NCI-H2227 treated with DMSO at 0.1 percent for 48 hours (cell line): ENCODE measurements around the gene CEMP1.

Source experiments
- DNase-seq: peaks from one replicate; lab custom pipeline; 2025; lab: John Stamatoyannopoulos, UW

Gene CEMP1

GRCh38 chr16:2483939-2484897 lies 47.0 kb downstream of the CEMP1 start:
- no peak for DNase-seq

DNA sequence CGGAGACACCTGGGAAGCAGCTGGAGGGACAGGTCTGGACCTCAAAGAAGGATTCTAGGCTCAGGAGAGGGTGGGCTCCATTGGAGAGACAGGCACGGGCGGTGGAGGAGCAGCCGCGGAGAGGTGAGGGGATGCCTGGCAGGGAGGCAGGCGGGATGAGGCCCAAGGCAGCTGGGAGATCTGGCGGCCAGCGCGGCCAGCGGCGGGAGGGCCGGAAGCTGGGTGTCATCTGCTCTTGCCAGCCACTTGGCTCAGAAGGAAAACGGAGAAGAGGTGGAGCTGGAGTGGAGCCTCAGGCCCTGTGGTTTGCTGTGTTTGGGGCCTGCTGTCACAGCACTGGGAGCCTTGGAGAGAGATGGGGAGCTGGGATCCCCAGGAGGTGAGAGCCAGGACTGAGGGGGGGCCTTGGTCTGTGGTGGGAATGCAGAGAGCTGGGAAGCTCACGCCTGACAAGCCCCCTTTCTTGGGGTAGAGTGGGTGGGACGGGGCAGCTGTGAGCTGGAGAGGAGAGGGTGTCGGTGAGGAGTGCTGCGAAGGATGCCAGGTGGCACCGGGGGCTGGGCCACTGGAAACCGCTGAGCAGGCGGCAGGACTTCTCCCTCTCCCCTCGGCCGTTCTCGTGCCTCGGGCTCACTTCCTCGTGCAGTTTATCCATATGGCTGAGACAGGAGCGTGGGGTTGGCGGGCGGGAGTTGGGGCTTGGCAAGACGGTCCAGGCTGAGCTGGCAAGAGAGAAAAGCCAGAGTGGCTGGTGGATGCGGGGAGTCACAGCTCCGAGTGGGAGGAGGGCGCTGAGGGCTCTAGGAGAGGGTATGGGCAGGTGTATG lies 48.3 kb downstream of the CEMP1 start:
- no peak for DNase-seq

GRCh38 chr16:2482249-2482648 lies 49.0 kb downstream of the CEMP1 start:
- DNase-seq: no peak

- DNase-seq: no peak
These were observed 49.5 kb downstream of the CEMP1 start for GRCh38 chr16:2481676-2482075.

DNA sequence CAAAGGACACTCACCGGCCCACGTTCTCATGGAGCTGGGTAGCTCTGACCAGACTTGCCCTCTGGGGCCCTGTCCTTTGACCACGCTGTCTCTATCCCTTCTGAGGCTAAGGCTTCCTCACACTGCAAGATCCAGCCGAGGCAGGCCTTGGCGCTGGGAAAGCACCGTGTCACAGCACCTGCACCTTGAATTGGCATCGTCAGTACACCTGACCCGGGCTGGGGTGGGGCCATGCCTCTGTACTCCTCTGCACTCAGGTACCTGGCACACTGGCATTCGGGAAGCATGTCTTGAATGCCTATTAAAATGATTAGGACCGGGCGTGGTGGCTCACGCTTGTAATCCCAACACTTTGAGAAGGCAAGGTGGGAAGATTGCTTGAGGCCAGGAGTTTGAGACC lies 50.3 kb downstream of the CEMP1 start:
- no peak for DNase-seq
